ENCODE data around the gene CTPS2.
"Not testable (repeated sequence)": the region's sequence is repeated elsewhere in the genome, so short reads cannot be mapped to it uniquely, and the experiment has no call there.

The CTPS2 gene

GRCh38 chrX:16649858-16650257, 62.6 kb downstream of the CTPS2 start, which contains the start of gene S100G:
TSS of gene S100G (plus strand) at chrX:16650158. CDS start at chrX:16651007, 849 bp downstream.
- no peak for DNase-seq

GRCh38 chrX:16646366-16647138, 65.9 kb downstream of the CTPS2 start:
- DNase-seq: no peak

GRCh38 chrX:16643176-16643575, 69.3 kb downstream of the CTPS2 start:
- no peak for DNase-seq

GRCh38 chrX:16640823-16641222, 71.6 kb downstream of the CTPS2 start:
- no peak for DNase-seq

DNA sequence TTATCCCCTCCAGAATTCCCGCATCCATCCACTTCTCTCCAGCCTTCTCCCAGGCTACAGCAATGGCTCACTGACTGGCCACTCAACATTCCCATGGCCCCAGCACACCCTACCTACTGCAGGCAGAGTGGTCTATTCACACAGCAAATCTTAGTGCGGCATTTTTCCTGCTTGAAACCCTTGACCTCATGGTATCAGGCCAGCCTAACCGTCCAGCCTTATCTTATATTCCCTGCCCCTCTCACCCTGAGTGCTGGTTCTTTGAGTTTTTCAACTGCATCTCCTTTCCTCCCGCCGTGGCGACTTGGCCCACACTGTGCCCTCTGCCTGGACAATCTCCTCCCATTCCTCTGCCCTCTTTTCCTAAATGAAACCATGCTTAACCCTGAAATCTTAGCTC, 72.5 kb downstream of the CTPS2 start:
- no peak for DNase-seq

GRCh38 chrX:16638533-16638932, 73.9 kb downstream of the CTPS2 start:
- DNase-seq: no peak

DNA sequence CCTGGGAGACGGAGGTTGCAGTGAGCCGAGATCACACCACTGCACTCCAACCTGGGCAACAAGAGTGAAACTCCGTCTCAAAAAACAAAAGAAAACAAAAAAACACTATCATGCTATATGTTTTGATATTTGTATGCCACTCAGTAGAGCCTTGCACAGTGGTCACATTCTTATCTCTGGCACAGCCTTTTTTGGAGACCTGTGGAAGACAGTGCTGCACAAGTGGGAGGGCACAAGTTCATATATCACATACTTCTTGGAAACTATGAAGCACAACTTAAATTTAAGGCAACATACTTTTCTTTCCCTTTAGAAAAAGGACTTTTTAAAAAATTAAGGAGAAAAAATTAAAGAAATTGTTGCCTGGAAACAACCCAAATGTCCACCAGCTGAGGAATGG, 76.9 kb downstream of the CTPS2 start:
- DNase-seq: no peak

- DNase-seq: no peak
These were observed 77.4 kb downstream of the CTPS2 start for GRCh38 chrX:16635040-16635439.

DNA sequence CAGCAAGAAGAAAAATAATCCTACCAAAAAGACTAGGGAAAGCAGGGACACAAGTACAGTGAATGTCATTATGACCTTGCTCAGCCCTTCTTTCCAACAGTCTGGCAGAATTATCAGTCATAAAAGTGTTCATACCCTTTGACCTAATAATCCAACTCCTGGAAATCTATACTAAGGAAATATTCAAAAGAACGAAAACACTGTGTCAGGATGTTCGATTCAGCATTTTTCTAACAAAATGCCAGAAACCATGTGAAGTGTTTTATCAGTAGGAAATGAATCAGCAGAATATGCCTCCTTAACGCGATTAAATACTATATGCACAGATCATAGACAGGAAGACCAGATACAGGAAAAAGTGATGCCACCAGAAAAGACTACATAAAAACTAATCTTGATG, 78.7 kb downstream of the CTPS2 start:
- no peak for DNase-seq

DNA sequence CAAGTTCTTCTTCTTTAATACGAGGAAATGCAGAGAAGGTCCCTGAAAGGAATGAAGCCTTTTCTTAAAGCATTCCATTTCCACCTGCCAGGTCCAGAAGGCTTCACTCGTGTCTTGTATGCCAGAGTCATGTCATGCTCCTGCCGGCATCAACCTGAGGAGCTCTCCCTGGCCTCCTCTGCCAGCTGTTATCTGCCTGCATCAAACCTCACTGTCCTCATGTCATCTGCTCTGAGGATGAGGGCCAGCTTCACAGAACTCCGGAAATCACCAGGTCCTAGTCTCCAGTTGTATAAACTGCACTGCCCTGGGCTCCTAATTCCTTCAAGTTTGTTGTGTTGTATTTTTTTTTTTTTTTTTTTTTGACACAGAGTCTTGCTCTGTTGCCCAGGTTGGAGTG, 82.6 kb downstream of the CTPS2 start:
- DNase-seq: no peak

GRCh38 chrX:16628946-16629595, 83.4 kb downstream of the CTPS2 start:
- DNase-seq: no peak

DNA sequence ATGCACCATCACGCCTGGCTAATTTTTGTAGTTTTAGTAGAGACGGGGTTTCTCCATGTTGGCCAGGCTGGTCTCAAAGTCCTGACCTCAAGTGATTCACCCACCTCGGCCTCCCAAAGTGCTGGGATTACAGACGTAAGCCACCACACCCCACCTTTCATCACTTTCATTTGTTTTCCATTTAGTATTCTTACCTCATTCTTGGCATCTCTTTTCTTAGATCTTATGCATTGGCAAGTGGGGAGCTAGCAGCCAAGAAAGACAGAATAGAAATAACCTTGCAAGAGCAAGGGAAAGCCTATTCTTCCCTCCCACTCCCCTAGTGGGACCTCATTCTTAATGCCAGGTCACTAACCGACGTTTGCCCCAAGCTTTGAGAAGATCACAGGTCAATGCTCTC, 84.0 kb downstream of the CTPS2 start:
- DNase-seq: not testable (repeated sequence)

DNA sequence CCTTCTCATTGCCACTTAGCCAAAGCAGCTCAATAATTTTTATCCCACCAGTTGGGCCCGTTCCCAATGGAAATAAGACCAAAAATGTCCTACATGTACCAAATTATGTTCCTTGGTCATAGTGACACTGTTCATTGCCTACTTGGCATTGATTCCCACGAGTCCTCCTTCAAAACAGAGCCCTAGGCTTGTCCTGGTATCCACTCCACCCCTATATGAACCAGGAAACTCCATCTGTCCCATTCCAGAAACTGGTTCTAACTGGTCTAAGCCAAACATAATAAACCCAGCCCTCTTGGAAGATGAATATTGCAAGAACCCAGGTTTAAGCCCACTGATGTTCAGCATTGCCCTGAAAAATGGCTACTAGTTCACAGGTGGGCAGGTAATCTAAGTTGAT, 93.4 kb downstream of the CTPS2 start:
- no peak for DNase-seq

DNA sequence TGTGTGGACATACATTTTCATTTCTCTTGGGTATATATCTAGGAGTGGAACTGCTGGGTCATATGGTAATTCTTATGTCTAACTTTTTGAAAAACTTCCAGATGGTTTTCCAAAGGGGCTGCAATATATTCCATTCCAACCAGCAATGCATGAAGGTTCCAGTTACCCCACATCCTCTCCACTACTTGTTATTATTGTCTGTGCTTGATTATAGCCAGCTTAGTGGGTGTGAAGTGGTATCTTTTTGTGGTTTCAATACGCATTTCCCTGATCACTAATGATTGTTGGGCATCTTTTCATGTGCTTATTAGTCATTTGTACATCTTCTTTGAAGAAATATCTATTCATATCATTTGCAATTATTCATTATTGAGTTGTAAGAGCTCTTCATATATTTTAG, 94.0 kb downstream of the CTPS2 start:
- DNase-seq: no peak

DNA sequence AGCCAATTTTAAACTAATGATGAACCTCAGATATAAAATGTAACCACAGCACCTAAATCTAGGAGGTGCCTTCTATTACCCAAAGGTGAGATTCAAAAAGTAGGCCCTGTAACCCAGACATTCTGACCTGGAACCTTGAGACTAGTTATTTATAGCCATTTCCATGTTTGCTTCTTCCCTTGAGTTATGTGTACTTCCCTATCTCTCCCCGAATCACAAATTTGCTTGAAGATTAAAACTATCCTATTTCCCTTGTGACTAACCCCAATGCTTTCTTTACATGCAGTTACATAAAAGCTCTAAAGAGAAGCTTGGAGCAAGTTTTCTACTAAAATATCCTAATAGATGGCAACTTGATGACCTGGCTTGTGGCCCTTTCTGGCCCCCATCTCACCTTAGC, 95.1 kb downstream of the CTPS2 start:
- no peak for DNase-seq

- DNase-seq: no peak
These were observed 100.1 kb downstream of the CTPS2 start for GRCh38 chrX:16612257-16612897.

GRCh38 chrX:16610654-16611053, 101.8 kb downstream of the CTPS2 start:
- not testable (repeated sequence) for DNase-seq

- no peak for DNase-seq
These were observed 102.3 kb downstream of the CTPS2 start for GRCh38 chrX:16610121-16610621.

- no peak for DNase-seq
These were observed 106.2 kb downstream of the CTPS2 start for GRCh38 chrX:16606142-16606720.

DNA sequence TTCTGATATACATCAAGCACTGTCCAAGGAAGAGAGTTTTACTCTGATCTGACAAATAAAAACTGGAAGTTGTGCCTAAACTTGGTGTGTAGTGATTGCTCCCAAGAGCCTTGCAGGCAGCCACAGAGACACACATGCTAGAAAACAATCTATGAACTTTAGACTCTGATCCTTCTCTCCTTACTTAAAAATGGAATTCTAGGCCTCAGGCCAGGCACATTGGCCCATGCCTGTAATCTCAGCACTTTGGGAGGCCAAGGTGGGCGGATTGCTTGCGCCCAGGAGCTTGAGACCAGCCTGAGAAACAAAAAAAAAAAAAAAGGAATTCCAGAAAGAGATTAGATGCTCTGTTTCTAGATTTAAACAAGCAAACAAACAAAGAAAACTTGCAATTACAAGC, 108.1 kb downstream of the CTPS2 start:
- no peak for DNase-seq

- no peak for DNase-seq
These were observed 108.6 kb downstream of the CTPS2 start for GRCh38 chrX:16603822-16604221.

DNA sequence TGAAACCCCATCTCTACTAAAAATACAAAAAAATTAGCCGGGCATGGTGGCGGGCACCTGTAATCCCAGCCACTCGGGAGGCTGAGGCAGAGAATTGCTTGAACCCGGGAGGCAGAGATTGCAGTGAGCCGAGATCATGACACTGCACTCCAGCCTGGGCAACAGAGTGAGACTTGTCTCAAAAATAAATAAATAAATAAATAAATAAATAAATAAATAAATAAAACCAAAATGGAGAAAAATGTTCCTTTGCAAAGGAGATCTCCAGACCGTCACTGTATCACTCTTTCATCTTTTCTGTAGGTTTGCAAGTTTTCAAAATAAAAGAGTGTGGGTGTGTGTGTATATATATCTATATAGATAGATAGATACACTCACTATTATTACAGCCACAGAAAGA, 109.2 kb downstream of the CTPS2 start:
- not testable (repeated sequence) for DNase-seq

- DNase-seq: no peak
These were observed 110.6 kb downstream of the CTPS2 start for GRCh38 chrX:16601885-16602284.

Measured in GOT3 (cell line).